ENCODE measurements around the gene KCNE3.

Gene KCNE3

GRCh38 chr11:74480688-74481417 is 13.5 kb upstream of the KCNE3 start:
- no peak overlapping the region for H3K4me3 ChIP-seq (replicated peaks; ENCODE audit: low read depth, low read length)
- TF ChIP-seq CTCF (IDR thresholded peaks at IDR 0.05; ENCODE audit: low read length, missing control alignments) = no peak
- DNase-seq (ENCODE audit: low read depth) = no peak

- H3K4me3 ChIP-seq (replicated peaks; ENCODE audit: low read depth, low read length) = no peak overlapping the region
- DNase-seq (ENCODE audit: low read depth) = no peak
- no peak for TF ChIP-seq CTCF (IDR thresholded peaks at IDR 0.05; ENCODE audit: low read length, missing control alignments)
These were observed 12.4 kb upstream of the KCNE3 start for GRCh38 chr11:74479732-74480123.

DNA sequence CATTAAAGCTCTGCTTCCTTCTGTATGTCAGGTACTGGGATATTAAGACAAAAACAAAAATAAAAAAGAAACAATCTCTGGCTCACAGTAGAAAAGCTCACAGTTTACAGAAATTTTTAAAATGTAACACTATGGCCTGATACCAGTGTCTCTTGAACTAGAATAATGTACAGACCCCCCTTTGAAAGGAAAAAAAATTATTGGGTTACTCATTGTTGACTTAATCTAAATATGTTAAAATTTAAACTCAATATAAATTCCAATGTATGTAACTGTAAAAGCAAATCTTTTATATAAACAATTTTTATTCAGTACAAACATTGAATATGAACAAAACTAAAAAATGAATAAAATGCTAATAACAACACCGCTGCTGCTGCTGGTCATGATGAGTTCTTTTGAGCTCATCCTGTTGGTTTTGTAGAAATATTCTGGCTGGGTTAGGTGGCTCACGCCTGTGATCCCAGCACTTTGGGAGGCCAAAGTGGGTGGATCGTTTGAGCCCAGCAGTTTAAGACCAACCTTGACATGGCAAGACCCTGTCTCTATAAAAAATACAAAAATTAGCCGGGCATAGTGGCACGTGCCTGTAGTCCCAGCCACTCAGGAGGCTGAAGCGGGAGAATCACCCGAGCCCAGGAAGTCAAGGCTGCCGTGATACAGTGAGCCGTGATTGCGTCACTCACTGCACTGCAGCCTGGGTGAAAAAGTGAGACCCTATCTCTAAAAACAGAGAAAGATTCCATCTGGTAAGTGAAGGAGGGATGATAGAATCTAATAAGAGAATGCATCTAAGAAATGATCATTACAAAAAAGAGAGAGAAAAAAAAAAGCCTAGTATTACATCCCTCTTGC is 11.8 kb upstream of the KCNE3 start:
- no peak for TF ChIP-seq CTCF (IDR thresholded peaks at IDR 0.05; ENCODE audit: low read length, missing control alignments)
- H3K4me3 ChIP-seq (replicated peaks; ENCODE audit: low read depth, low read length) = no peak overlapping the region
- DNase-seq (ENCODE audit: low read depth) = no peak

DNA sequence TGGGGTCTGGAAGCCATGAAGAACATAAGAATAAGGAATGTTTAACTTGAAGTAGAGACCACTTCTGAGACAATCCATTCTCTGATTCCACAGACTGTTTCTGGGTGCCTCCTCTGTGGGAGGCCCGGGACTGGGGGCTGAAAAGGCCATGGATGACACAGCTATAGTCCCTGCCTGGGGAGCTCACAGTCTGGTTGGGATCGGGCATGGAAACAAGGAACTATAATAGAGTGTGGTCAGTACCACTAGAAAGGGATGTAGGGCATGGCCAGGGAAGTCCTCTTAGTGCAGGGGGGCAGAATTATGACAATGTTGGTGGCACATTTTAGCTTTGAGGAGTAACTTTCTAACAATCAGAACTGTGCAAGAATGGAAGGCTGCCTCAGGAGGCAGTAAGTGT is 9.2 kb upstream of the KCNE3 start:
- DNase-seq (ENCODE audit: low read depth) = no peak
- TF ChIP-seq CTCF (IDR thresholded peaks at IDR 0.05; ENCODE audit: low read length, missing control alignments) = no peak
- H3K4me3 ChIP-seq (replicated peaks; ENCODE audit: low read depth, low read length) = no peak overlapping the region

DNA sequence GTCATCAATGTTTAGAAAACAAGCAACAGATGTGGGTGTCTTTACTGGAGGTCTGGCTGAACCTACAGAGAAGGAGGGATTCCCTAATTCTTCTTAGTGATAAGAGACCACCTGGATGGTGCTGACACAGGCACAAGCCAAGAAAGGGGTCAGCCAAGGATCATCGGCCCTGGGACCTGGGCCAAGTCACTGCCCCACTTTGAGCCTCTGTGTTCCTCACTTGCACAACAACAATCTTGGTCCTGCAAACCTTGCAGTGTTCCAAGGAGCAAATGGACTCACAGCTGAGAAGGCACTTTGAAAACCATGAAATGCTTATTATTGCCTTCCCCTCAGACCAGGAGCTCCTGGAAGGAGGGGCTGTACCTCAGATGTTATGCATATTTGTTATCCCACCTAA is 7.0 kb upstream of the KCNE3 start:
- DNase-seq (ENCODE audit: low read depth) = no peak
- no peak overlapping the region for H3K4me3 ChIP-seq (replicated peaks; ENCODE audit: low read depth, low read length)

GRCh38 chr11:74473382-74474173 is 6.2 kb upstream of the KCNE3 start:
- H3K4me3 ChIP-seq (replicated peaks; ENCODE audit: low read depth, low read length) = no peak overlapping the region
- no peak for DNase-seq (ENCODE audit: low read depth)
- TF ChIP-seq CTCF (IDR thresholded peaks at IDR 0.05; ENCODE audit: low read length, missing control alignments) = no peak

More for the DNA sequence above, 7.0 kb upstream of the KCNE3 start:
- no peak for TF ChIP-seq CTCF (IDR thresholded peaks at IDR 0.05; ENCODE audit: low read length, missing control alignments)
